ENCODE results near the gene HOXC6. TPM values are rescaled to one million over a fixed set of nuclear protein-coding genes. Genes with fewer than 3 reads are reported as not detected.
A peak's percentile ranks its signal among the peaks of the same experiment; 100 is the strongest.

HOXC6 gene
- total and polyA plus RNA-seq, 2 of the 8 experiments (the other 6 are each of a cell fraction or from before 2014, with no cell fraction given): not detected

GRCh38 chr12:54033106-54033979, 5.1 kb downstream of the HOXC6 start:
- WGBS, 2 experiments (ENCODE audit: extremely low coverage in 1 of 2, insufficient coverage in 1 of 2, insufficient read length in 1 of 2, insufficient replicate concordance in 2 of 2, low coverage in 1 of 2, low lambda C conversion rate in 2 of 2, missing lambda C conversion rate in 1 of 2): 12% methylated on average over 45 of the region's 61 CpGs; no CpG with 5 or more reads in 1 of the 2 experiments
- Histone ChIP-seq H3K27ac (ENCODE audit: low read depth, low read length) (no peak overlapping the region), H3K79me2 (ENCODE audit: control insufficient read depth in 1 of 2, insufficient read depth in 2 of 2, low read length in 2 of 2) (no peaks in the 10 kb centered on the region), H3K36me3 (ENCODE audit: control insufficient read depth in 2 of 4, insufficient read depth in 4 of 4, low read length in 3 of 4) (peaks cover 0 to 8% (median 0%) of the 10 kb centered on the region in 4 experiments; a peak in 1 of 8 replicates), H4K5ac (ENCODE audit: insufficient read length, low read depth, low read length) (no peak overlapping the region), H3K18ac (ENCODE audit: extremely low read depth, low read length) (no peak overlapping the region), H3K56ac (replicated peaks; ENCODE audit: insufficient read length, low read depth, low read length) (no peak overlapping the region), H2BK12ac (ENCODE audit: low read depth, low read length) (no peak overlapping the region), H3K9me3 (ENCODE audit: insufficient read depth in 2 of 2, low read depth in 1 of 2, low read length in 1 of 2) (no peaks in the 10 kb centered on the region; a peak in 1 of 4 replicates), H3K79me1 (ENCODE audit: low read depth, low read length) (no peaks in the 10 kb centered on the region), H4K8ac (ENCODE audit: extremely low read depth, insufficient read depth, low read length) (no peak overlapping the region), H3K4me3 (ENCODE audit: extremely low read depth in 1 of 4, insufficient read depth in 2 of 4, low read depth in 3 of 4, low read length in 4 of 4) (peak overlapping the region in 1 of 4 experiments; percentile 9; a peak in 2 of 8 replicates), H2BK15ac (ENCODE audit: low read length) (no peak overlapping the region), H3K27me3 (replicated peaks in 1 of 4; ENCODE audit: control insufficient read depth in 3 of 4, extremely low read depth in 1 of 4, insufficient read depth in 3 of 4, low read length in 3 of 4) (peaks cover 95 to 100% (median 98%) of the 10 kb centered on the region in 4 experiments), H2BK20ac (ENCODE audit: low read length) (no peak overlapping the region), H2AFZ (ENCODE audit: low read length) (no peak overlapping the region), H4K20me1 (replicated peaks in 1 of 2; ENCODE audit: control insufficient read depth in 1 of 2, insufficient read depth in 2 of 2, low read length in 2 of 2) (peaks cover 15 to 16% of the 10 kb centered on the region in 2 experiments), H3K14ac (ENCODE audit: insufficient read length) (no peak overlapping the region), H3K23me2 (ENCODE audit: low read depth, low read length) (no peaks in the 10 kb centered on the region), H2AK5ac (ENCODE audit: low read depth, low read length) (no peak overlapping the region), H3K23ac (ENCODE audit: insufficient read length) (no peak overlapping the region), H3K9ac (replicated peaks in 1 of 4; ENCODE audit: extremely low read depth in 1 of 4, low read depth in 3 of 4, low read length in 3 of 4) (no peak overlapping the region), H3K4me2 (ENCODE audit: insufficient read depth in 1 of 2, low read depth in 2 of 2, low read length in 2 of 2) (peak overlapping the region in 1 of 2 experiments; percentile 11; a peak in 1 of 4 replicates), H3K4me1 (replicated peaks in 1 of 4; ENCODE audit: control insufficient read depth in 3 of 4, insufficient read depth in 4 of 4, low read length in 3 of 4) (peaks cover 0 to 9% (median 2%) of the 10 kb centered on the region in 4 experiments; a peak in 5 of 7 replicates), H2BK5ac (ENCODE audit: low read depth, low read length) (no peak overlapping the region), H2BK120ac (replicated peaks; ENCODE audit: low read depth, low read length) (no peak overlapping the region), H3K4ac (replicated peaks; ENCODE audit: insufficient read length, low read depth, low read length) (no peak overlapping the region), H4K91ac (replicated peaks; ENCODE audit: insufficient read length, low read length) (no peak overlapping the region)
- FAIRE-seq: no peak
- DNase-seq (ENCODE audit: low read depth in 1 of 2, low spot score in 2 of 2): no peak
- ChIA-PET POLR2A (ENCODE audit: partially characterized antibody) (interaction anchor here (0.8 kb wide), 1 partner anchor 164 kb away, joined by 3 read pairs; no protein-coding TSS in a partner anchor), CTCF (ENCODE audit: partially characterized antibody) (interaction anchor here (0.7 to 20.0 kb wide), 40 partner anchors 8 to 337 kb away, joined by 3 to 339 read pairs (median 6); partner anchors contain the start of genes HOXC4, HOXC8, HOXC9 and SMUG1)
- peak; percentile 75 for TF ChIP-seq SUZ12 (IDR thresholded peaks at IDR 0.05; ENCODE audit: low read length)
- TF ChIP-seq POLR2A (IDR thresholded peaks at IDR 0.05; ENCODE audit: control extremely low read depth in 1 of 2, low read depth in 2 of 2, low read length in 2 of 2): no peak
- TF ChIP-seq HDAC2 (IDR thresholded peaks at IDR 0.05; ENCODE audit: borderline replicate concordance in 1 of 2, low read depth in 2 of 2, low read length in 2 of 2): no peak
- TF ChIP-seq TEAD4 (IDR thresholded peaks at IDR 0.05; ENCODE audit: low read depth, low read length): no peak
- no peak for TF ChIP-seq BRCA1 (IDR thresholded peaks at IDR 0.05; ENCODE audit: low read depth, low read length)
- TF ChIP-seq KDM5A (IDR thresholded peaks at IDR 0.05; ENCODE audit: low read length): no peak
- TF ChIP-seq TAF1 (IDR thresholded peaks at IDR 0.05; ENCODE audit: low read depth, low read length): no peak
- TF ChIP-seq CHD2 (IDR thresholded peaks at IDR 0.05; ENCODE audit: low read length): no peak
- TF ChIP-seq JUND (IDR thresholded peaks at IDR 0.05; ENCODE audit: low read length): no peak
- no peak for TF ChIP-seq E2F6 (IDR thresholded peaks at IDR 0.05)
- no peak for TF ChIP-seq NANOG (IDR thresholded peaks at IDR 0.05; ENCODE audit: insufficient read depth, low read depth, low read length, poor library complexity, severe bottlenecking)

All from H1 (cell line).